Activated T-helper 17 cell treated with anti-CD3 and anti-CD28 coated beads, Interleukin-2, amount 50 U/mL, for 72 hours (primary cell): Measurements from ENCODE around the gene ATG4B. TPM values are rescaled to one million over a fixed set of nuclear protein-coding genes. Genes with fewer than 3 reads are reported as not detected.
A peak's percentile ranks its signal among the peaks of the same experiment; 100 is the strongest.
"Not testable (repeated sequence)": the region's sequence is repeated elsewhere in the genome, so short reads cannot be mapped to it uniquely, and the experiment has no call there.

Source experiments
- ATAC-seq: fragments of 150-1000 bp; cut with Tn5 transposase; replicated peaks from 2 replicates; pipeline ENCODE4 v1.10.0; 2021; ENCODE audit warnings: mild to moderate bottlenecking, moderate library complexity
- H3K27ac Mint-ChIP-seq: one replicate; pipeline ENCODE4 v1.8.0; 2022; ENCODE audit warnings: mixed read lengths
- H3K27me3 Mint-ChIP-seq: one replicate; pipeline ENCODE4 v1.8.0; 2022; ENCODE audit warnings: mixed read lengths
- H3K36me3 Mint-ChIP-seq: one replicate; pipeline ENCODE4 v1.8.0; 2022; ENCODE audit warnings: low read depth, mild to moderate bottlenecking, mixed read lengths
- H3K4me1 Mint-ChIP-seq: one replicate; pipeline ENCODE4 v1.8.0; 2022; ENCODE audit warnings: mixed read lengths
- H3K4me3 Mint-ChIP-seq: one replicate; pipeline ENCODE4 v1.8.0; 2022; ENCODE audit warnings: mild to moderate bottlenecking, mixed read lengths
- H3K9me3 Mint-ChIP-seq: one replicate; pipeline ENCODE4 v1.8.0; 2022; ENCODE audit warnings: mixed read lengths
- total RNA-seq, 2 donors: library from RNA; stranded (reverse); gene quantifications; one replicate each; pipeline ENCODE4 v1.2.3, GENCODE V29; 2022

Gene ATG4B
- total RNA-seq = 10 to 100 TPM; 88.3 to 91.3 TPM

GRCh38 chr2:241637018-241637794 is at the start of gene ATG4B, which contains the start of gene THAP4:
TSS of gene ATG4B (plus strand) at chr2:241637693. CDS start at chr2:241637715, 22 bp downstream.
TSS of gene THAP4 (minus strand) at chr2:241637158. CDS start at chr2:241637017, 141 bp downstream.
- Mint-ChIP-seq H3K4me1 (peaks cover 25% of the 10 kb centered on the region), H3K9me3 (no peaks in the 10 kb centered on the region), H3K27ac (peak within 1 kb of the TSS; percentile 95), H3K36me3 (peaks cover 67% of the 10 kb centered on the region), H3K27me3 (no peaks in the 10 kb centered on the region), H3K4me3 (peak within 1 kb of the TSS; percentile 93)
- peak; percentile 79 for ATAC-seq

- not testable (repeated sequence) for H3K27ac Mint-ChIP-seq, H3K27me3 Mint-ChIP-seq, ATAC-seq, H3K9me3 Mint-ChIP-seq, H3K4me1 Mint-ChIP-seq, H3K4me3 Mint-ChIP-seq
- H3K36me3 Mint-ChIP-seq = peaks cover 17% of the 10 kb centered on the region
These were observed 47.6 kb upstream of the ATG4B start for GRCh38 chr2:241589863-241590262.

GRCh38 chr2:241590496-241591455 is 46.7 kb upstream of the ATG4B start:
- not testable (repeated sequence) for ATAC-seq, H3K9me3 Mint-ChIP-seq, H3K4me3 Mint-ChIP-seq, H3K27ac Mint-ChIP-seq, H3K27me3 Mint-ChIP-seq, H3K4me1 Mint-ChIP-seq
- H3K36me3 Mint-ChIP-seq = peaks cover 19% of the 10 kb centered on the region

GRCh38 chr2:241592126-241592845 is 45.2 kb upstream of the ATG4B start:
- Mint-ChIP-seq H3K27me3 (no peaks in the 10 kb centered on the region), H3K9me3 (peaks cover 3% of the 10 kb centered on the region), H3K36me3 (peaks cover 28% of the 10 kb centered on the region), H3K4me1 (no peaks in the 10 kb centered on the region), H3K4me3 (no peak overlapping the region), H3K27ac (no peak overlapping the region)
- ATAC-seq = no peak

GRCh38 chr2:241593271-241593670 is 44.2 kb upstream of the ATG4B start:
- no peak overlapping the region for H3K4me3 Mint-ChIP-seq
- no peak for ATAC-seq
- no peak overlapping the region for H3K27ac Mint-ChIP-seq
- peaks cover 37% of the 10 kb centered on the region for H3K36me3 Mint-ChIP-seq
- no peaks in the 10 kb centered on the region for H3K4me1 Mint-ChIP-seq
- H3K9me3 Mint-ChIP-seq = peaks cover 2% of the 10 kb centered on the region
- no peaks in the 10 kb centered on the region for H3K27me3 Mint-ChIP-seq

- H3K9me3 Mint-ChIP-seq = no peaks in the 10 kb centered on the region
These were observed 41.8 kb upstream of the ATG4B start for GRCh38 chr2:241595600-241596140.

GRCh38 chr2:241597561-241597960 is 39.9 kb upstream of the ATG4B start:
- H3K27ac Mint-ChIP-seq = no peak overlapping the region
- H3K36me3 Mint-ChIP-seq = peaks cover 80% of the 10 kb centered on the region
- no peak for ATAC-seq
- no peaks in the 10 kb centered on the region for H3K9me3 Mint-ChIP-seq
- no peaks in the 10 kb centered on the region for H3K4me1 Mint-ChIP-seq
- H3K4me3 Mint-ChIP-seq = no peak overlapping the region
- H3K27me3 Mint-ChIP-seq = no peaks in the 10 kb centered on the region

More at GRCh38 chr2:241595600-241596140, 41.8 kb upstream of the ATG4B start:
- Mint-ChIP-seq H3K4me1 (no peaks in the 10 kb centered on the region), H3K27me3 (no peaks in the 10 kb centered on the region), H3K36me3 (peaks cover 61% of the 10 kb centered on the region), H3K4me3 (no peak overlapping the region), H3K27ac (no peak overlapping the region)
- ATAC-seq = no peak

- ATAC-seq = no peak
- H3K36me3 Mint-ChIP-seq = peaks cover 85% of the 10 kb centered on the region
- no peak overlapping the region for H3K4me3 Mint-ChIP-seq
- no peaks in the 10 kb centered on the region for H3K4me1 Mint-ChIP-seq
- H3K27me3 Mint-ChIP-seq = no peaks in the 10 kb centered on the region
- H3K9me3 Mint-ChIP-seq = no peaks in the 10 kb centered on the region
- H3K27ac Mint-ChIP-seq = no peak overlapping the region
These were observed 39.4 kb upstream of the ATG4B start for GRCh38 chr2:241598061-241598460.

- Mint-ChIP-seq H3K9me3 (no peaks in the 10 kb centered on the region), H3K27ac (no peak overlapping the region), H3K27me3 (no peaks in the 10 kb centered on the region), H3K4me3 (no peak overlapping the region), H3K4me1 (no peaks in the 10 kb centered on the region), H3K36me3 (peaks cover 86% of the 10 kb centered on the region)
- no peak for ATAC-seq
These were observed 39.0 kb upstream of the ATG4B start for GRCh38 chr2:241598487-241598886.

- ATAC-seq = no peak
- Mint-ChIP-seq H3K27me3 (no peaks in the 10 kb centered on the region), H3K4me1 (no peaks in the 10 kb centered on the region), H3K4me3 (no peak overlapping the region), H3K9me3 (no peaks in the 10 kb centered on the region), H3K36me3 (peaks cover 78% of the 10 kb centered on the region), H3K27ac (no peak overlapping the region)
These were observed 37.9 kb upstream of the ATG4B start for GRCh38 chr2:241599615-241600014.

- H3K4me3 Mint-ChIP-seq = no peak overlapping the region
- no peaks in the 10 kb centered on the region for H3K4me1 Mint-ChIP-seq
- H3K36me3 Mint-ChIP-seq = peaks cover 91% of the 10 kb centered on the region
- H3K27ac Mint-ChIP-seq = no peak overlapping the region
- no peak for ATAC-seq
- H3K27me3 Mint-ChIP-seq = no peaks in the 10 kb centered on the region
- H3K9me3 Mint-ChIP-seq = no peaks in the 10 kb centered on the region
These were observed 35.7 kb upstream of the ATG4B start for GRCh38 chr2:241601841-241602240.

- no peak overlapping the region for H3K4me3 Mint-ChIP-seq
- no peaks in the 10 kb centered on the region for H3K27me3 Mint-ChIP-seq
- H3K27ac Mint-ChIP-seq = no peak overlapping the region
- peaks cover 91% of the 10 kb centered on the region for H3K36me3 Mint-ChIP-seq
- ATAC-seq = no peak
- no peaks in the 10 kb centered on the region for H3K4me1 Mint-ChIP-seq
- H3K9me3 Mint-ChIP-seq = no peaks in the 10 kb centered on the region
These were observed 34.8 kb upstream of the ATG4B start for GRCh38 chr2:241602720-241603119.

GRCh38 chr2:241603686-241604085 is 33.8 kb upstream of the ATG4B start:
- Mint-ChIP-seq H3K4me1 (peaks cover 5% of the 10 kb centered on the region), H3K9me3 (no peaks in the 10 kb centered on the region), H3K4me3 (no peak overlapping the region), H3K27me3 (no peaks in the 10 kb centered on the region), H3K27ac (no peak overlapping the region), H3K36me3 (peaks cover 90% of the 10 kb centered on the region)
- ATAC-seq = no peak

GRCh38 chr2:241606186-241606585 is 31.3 kb upstream of the ATG4B start:
- Mint-ChIP-seq H3K4me3 (no peak overlapping the region), H3K9me3 (no peaks in the 10 kb centered on the region), H3K27ac (no peak overlapping the region), H3K4me1 (peaks cover 10% of the 10 kb centered on the region), H3K27me3 (no peaks in the 10 kb centered on the region), H3K36me3 (peaks cover 71% of the 10 kb centered on the region)
- no peak for ATAC-seq
